Fibroblast of mammary gland (primary cell): ENCODE data around the gene MYO7A.

ENCODE experiments used
- DNase-seq: peaks from one replicate; pipeline ENCODE4 v3.0.0-alpha.2; 2010; ENCODE audit warnings: low read depth
- H3K4me3 ChIP-seq: 2 replicates; pipeline ENCODE4 v1.5.1; 2011; ENCODE audit warnings: low read depth, mild to moderate bottlenecking, low read length, moderate library complexity; ENCODE audit not compliant: control insufficient read depth
- CTCF ChIP-seq: conservative IDR thresholded peaks from 2 replicates; pipeline ENCODE4 v1.5.1; 2011; ENCODE audit warnings: low read depth, low read length, inconsistent platforms; ENCODE audit not compliant: control insufficient read depth, insufficient read depth

The MYO7A gene

GRCh38 chr11:77101043-77101537 lies 27.0 kb upstream of the MYO7A start:
- H3K4me3 ChIP-seq, result no peak overlapping the region
- peak; percentile 55 for DNase-seq
- TF ChIP-seq CTCF, result peak; percentile 72

- DNase-seq, result no peak
- H3K4me3 ChIP-seq, result no peak within 1 kb of the TSS
- no peak for TF ChIP-seq CTCF
Measured at GRCh38 chr11:77102246-77103210, 25.5 kb upstream of the MYO7A start, which contains the start of gene OMP. Gene OMP, plus strand, starts transcription at chr11:77102840. Its CDS starts 0 bp downstream, at chr11:77102840.

- no peak overlapping the region for H3K4me3 ChIP-seq
- no peak for TF ChIP-seq CTCF
Measured at GRCh38 chr11:77103319-77103718, 24.7 kb upstream of the MYO7A start.

GRCh38 chr11:77104727-77105126 lies 23.3 kb upstream of the MYO7A start:
- no peak overlapping the region for H3K4me3 ChIP-seq
- DNase-seq, result no peak
- TF ChIP-seq CTCF, result no peak

More at GRCh38 chr11:77103319-77103718, 24.7 kb upstream of the MYO7A start:
- DNase-seq, result no peak

GRCh38 chr11:77106321-77106720 lies 21.7 kb upstream of the MYO7A start:
- H3K4me3 ChIP-seq, result no peak overlapping the region
- no peak for DNase-seq
- no peak for TF ChIP-seq CTCF

GRCh38 chr11:77106759-77107158 lies 21.3 kb upstream of the MYO7A start:
- DNase-seq, result no peak
- H3K4me3 ChIP-seq, result no peak overlapping the region
- no peak for TF ChIP-seq CTCF
